Cardiac septum (tissue), 1 donor: ENCODE measurements around the gene REEP5. TPM values are rescaled to one million over a fixed set of nuclear protein-coding genes. Genes with fewer than 3 reads are reported as not detected.
"Not testable (repeated sequence)": the region's sequence is repeated elsewhere in the genome, so short reads cannot be mapped to it uniquely, and the experiment has no call there.

ENCODE experiments used
- DNase-seq: peaks from one replicate; pipeline ENCODE4 v3.0.0-alpha.2; 2020; ENCODE audit warnings: low spot score
- intact Hi-C: fragments of 100-400 bp; cut with DNase I; formaldehyde crosslinking; loops from one replicate; pipeline ENCODE4 v1.14.0; 2022
- long read RNA-seq: library from polyadenylated mRNA; unstranded; transcript quantifications from one replicate; pipeline ENCODE4 v2.0.0, GENCODE V29; 2021
- total RNA-seq: library from RNA; stranded (reverse); fragmentation: NEBNext Ultra II Directional; extraction: Animal tissue kit (Norgen Biotek cat#: 25700); gene quantifications from one replicate; pipeline ENCODE4 v1.2.1, GENCODE V29; 2021
- donor health status: DM: no; HTN: no; CAD: no.

Gene REEP5
- total RNA-seq = 119 TPM
- long read RNA-seq, transcript REEP5-202 (5 exons, 3,326 nt) = major isoform, 244 of 272 reads
- long read RNA-seq, partial matches to known transcripts = 6 of 272 reads
- long read RNA-seq, other reads (novel, unspliced or antisense) = 21 of 272 reads

GRCh38 chr5:112921833-112922817, at the start of gene REEP5:
TSS of gene REEP5 (minus strand) at chr5:112922227. CDS start at chr5:112922190, 37 bp downstream.
- intact Hi-C loops = loop anchor here (1.0 to 5.0 kb wide), 4 partner anchors 55 to 370 kb away; partner anchors contain the start of gene SRP19
- peak; percentile 91 for DNase-seq

GRCh38 chr5:112971276-112971675, 49.2 kb upstream of the REEP5 start:
- DNase-seq = no peak
- intact Hi-C loops = no loop called here

GRCh38 chr5:112968411-112969106, 46.5 kb upstream of the REEP5 start:
- intact Hi-C loops = no loop called here
- no peak for DNase-seq

DNA sequence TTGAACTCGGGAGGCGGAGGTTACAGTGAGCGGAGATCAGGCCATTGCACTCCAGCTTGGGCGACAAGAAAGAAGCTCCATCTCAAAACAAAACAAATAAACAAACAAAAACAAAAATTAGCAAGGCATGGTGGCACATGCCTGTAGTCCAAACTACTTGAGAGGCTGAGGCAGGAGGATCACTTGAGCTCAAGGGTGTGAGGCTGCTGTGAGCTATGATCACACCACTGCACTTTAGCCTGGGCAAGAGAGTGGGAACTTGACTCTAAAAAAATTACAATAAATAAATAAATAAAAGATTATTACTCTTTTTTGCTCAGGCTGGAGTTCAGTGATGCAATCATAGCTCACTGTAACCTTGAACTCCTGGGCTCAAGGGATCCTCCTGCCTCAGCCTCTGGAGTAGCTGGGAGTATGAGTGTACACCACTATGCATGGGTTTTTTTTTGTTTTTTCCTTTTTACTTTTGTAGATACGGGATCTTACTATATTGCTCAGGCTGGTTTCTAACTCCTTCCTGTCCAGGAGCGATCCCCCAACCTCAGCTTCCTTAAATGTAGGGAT, 45.6 kb upstream of the REEP5 start:
- DNase-seq = no peak

DNA sequence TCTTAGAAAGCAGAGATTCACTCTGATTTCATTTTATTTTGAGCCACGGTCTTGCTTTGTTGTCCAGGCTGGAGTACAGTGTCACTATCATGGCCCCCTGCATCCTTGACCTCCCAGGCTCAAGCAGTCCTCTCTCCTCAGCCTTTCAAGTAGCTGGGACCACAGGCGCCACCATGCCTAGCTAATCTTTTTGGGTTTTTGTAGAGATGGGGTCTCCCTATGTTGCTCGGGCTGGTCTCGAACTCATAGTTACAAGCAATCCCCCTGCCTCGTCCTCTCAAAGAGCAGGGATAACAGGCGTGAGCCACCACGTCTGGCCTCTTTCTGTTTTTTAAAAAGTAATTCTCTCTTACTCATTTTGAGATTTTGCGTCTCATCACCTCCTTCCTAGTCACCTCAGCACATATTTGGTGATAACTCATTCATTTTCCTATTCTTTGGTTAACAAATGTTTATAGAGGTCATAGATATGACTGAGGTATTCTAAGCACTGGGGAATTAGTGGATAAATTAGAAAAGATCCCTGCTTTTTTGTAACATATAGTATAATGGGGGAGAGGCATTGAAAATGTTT, 43.8 kb upstream of the REEP5 start:
- DNase-seq = no peak
- intact Hi-C loops = no loop called here

More for the DNA sequence above, 45.6 kb upstream of the REEP5 start:
- intact Hi-C loops = no loop called here

DNA sequence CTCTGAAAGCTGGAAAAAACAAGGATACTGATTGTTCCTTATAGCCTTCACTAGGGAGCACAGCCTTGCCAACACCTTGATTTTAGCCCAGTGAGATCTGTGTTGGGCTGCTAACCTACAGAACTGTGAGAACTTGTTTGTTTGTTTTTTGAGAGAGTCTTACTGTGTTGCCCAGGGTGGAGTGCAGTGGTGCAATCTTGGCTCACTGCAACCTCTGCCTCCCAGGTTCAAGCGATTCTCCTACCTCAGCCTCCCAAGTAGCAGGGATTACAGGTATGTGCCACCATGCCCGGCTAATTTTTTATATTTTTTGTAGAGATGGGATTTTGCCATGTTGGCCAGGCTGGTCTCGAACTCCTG, 41.3 kb upstream of the REEP5 start:
- intact Hi-C loops, DNase-seq: not testable (repeated sequence)

DNA sequence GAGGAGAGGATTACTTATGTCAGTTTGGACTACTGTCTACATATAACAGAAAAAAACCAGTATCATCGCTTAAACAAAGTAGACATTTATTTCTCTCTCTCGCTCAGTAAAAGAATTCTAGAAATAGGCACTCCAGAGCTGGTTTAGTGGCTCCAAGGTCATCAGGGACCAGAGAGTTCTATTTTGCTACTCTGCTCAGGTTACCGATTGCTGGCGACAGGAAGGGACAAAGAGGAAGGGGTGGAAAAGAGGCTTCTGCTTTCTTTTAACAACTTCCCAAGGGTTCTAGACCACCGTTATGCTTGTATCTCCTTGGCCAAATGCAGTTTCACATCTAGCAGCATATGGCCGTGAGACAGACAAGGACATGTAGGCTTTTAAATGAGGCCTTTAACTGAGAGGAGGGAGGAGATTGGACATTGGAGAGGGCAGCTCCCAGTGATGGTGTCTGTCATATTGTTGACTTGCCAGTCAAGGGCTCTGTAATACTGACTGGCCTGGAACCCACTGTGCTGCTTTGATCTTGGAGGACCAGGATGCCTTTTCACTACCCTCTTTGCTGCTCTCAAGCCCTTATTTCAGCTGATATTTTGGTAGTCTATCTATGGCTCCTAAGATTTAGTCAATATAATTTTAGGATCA, 39.0 kb upstream of the REEP5 start:
- DNase-seq = no peak
- intact Hi-C loops = no loop called here

GRCh38 chr5:112960315-112960714, 38.3 kb upstream of the REEP5 start:
- intact Hi-C loops = no loop called here
- DNase-seq = no peak

- DNase-seq, intact Hi-C loops: not testable (repeated sequence)
These were observed 37.8 kb upstream of the REEP5 start for GRCh38 chr5:112959872-112960271.

DNA sequence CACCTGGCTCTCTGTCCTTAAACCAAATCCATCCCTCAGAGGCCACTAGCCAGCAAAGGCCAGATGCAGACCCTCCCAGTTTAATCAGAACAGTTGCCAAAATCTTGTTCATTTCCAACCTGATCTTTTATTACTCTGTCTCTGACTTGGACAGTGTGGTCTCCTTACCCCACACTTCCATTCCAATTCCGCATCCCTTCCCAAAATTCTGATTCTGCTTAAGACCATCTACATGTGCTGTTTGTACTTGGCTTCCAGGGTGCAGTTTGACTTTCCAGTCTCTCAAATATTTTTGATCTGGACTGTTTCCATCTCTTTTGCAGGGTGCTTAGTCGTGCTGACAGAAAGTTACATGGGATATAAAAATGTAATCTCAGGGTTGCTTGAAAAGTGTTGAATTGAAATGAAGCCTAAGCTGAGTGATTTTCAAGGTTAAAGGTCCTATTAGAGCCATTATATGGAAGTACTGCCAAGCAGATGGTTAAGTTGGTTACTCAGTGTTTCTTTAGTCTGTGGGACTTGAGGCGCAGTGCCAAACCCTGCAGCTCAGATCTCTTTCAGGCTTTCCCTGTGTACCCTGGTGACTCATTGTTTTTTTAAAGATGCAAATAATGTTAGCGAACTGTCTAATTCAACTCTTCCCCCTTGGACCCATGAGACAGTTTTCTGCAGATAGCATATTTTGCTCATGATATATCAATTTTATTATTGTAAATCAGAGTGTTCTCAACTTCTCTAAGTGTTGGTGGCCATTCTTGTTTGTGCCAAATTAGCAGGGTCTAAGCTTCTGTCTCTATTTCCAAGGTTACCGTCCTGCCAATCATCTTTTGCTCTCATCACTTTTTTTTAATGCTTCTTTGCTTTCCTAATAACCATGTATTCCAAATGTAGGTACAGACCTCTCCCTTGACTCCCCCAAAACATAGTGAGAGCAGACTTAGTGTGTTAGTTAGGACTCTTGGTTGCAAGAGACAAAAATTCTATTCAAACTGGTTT, 36.4 kb upstream of the REEP5 start:
- intact Hi-C loops = no loop called here
- DNase-seq = no peak

GRCh38 chr5:112957036-112957808, 35.2 kb upstream of the REEP5 start:
- intact Hi-C loops = no loop called here

GRCh38 chr5:112956606-112957005, 34.6 kb upstream of the REEP5 start:
- no peak for DNase-seq
- intact Hi-C loops = no loop called here

More at GRCh38 chr5:112957036-112957808, 35.2 kb upstream of the REEP5 start:
- DNase-seq = no peak

DNA sequence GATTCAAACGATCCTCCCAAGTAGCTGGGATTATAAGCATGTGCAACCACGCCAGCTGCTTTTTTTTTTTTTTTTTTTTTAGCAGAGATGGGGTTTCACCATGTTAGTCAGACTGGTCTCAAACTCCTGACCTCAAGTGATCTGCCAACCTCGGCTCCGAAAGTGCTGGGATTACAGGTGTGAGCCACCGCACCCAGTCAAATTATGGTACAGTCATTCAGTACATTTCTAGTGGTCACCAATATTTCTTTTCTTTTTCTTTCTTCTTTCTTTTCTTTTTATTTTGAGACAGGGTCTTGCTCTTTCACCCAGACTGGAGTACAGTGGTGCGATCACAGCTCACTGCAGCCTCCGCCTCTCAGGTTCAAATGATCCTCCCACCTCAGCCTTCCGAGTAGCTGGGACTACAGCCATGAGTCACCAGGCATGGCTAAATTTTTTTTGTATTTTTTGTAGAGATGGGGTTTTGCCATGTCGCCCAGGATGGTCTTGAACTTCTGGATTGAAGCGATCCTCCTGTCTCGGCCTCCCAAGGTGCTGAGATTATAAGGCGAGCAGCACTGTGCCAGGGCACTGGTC, 29.2 kb upstream of the REEP5 start:
- intact Hi-C loops = no loop called here

GRCh38 chr5:112948458-112948857, 26.4 kb upstream of the REEP5 start:
- intact Hi-C loops = no loop called here
- no peak for DNase-seq

More for the DNA sequence above, 29.2 kb upstream of the REEP5 start:
- DNase-seq = no peak

- DNase-seq = no peak
These were observed 18.6 kb upstream of the REEP5 start for GRCh38 chr5:112940670-112941069.

GRCh38 chr5:112938286-112938685, 16.3 kb upstream of the REEP5 start:
- no peak for DNase-seq
- intact Hi-C loops = no loop called here

More at GRCh38 chr5:112940670-112941069, 18.6 kb upstream of the REEP5 start:
- intact Hi-C loops = no loop called here

DNA sequence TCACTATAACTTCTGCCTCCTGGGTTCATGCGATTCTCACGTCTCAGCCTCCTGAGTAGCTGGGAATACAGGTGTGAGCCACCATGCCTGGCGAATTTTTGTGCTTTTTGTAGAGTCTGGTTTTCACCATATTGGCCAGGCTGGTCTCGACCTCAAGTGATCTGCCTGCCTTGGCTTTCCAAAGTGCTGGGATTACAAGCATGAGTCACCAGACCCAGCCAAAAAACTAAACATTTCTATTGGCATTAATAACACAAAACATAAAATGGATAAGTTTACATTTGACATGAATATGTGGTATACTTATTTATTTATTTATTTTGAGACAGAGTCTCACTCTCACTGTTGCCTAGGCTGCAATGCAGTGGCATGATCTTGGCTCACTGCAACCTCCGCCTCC, 13.6 kb upstream of the REEP5 start:
- intact Hi-C loops = no loop called here
- DNase-seq = no peak
